NCI-H82 treated with DMSO at 0.1 percent for 48 hours (cell line): ENCODE data around the gene CDH20.
A peak's percentile ranks its signal among the peaks of the same experiment; 100 is the strongest.

Experiments used
- DNase-seq: peaks from one replicate; lab custom pipeline; 2025; ENCODE audit not compliant: unreplicated experiment; lab: John Stamatoyannopoulos, UW

CDH20 gene

GRCh38 chr18:61420218-61420885, 87.1 kb downstream of the CDH20 start:
- DNase-seq = no peak

GRCh38 chr18:61426492-61427053, 93.3 kb downstream of the CDH20 start:
- no peak for DNase-seq

GRCh38 chr18:61428266-61428665, 95.0 kb downstream of the CDH20 start:
- no peak for DNase-seq

GRCh38 chr18:61432590-61432989, 99.4 kb downstream of the CDH20 start:
- no peak for DNase-seq

- peak; percentile 9 for DNase-seq
Observed at GRCh38 chr18:61435064-61435652, 101.9 kb downstream of the CDH20 start.

GRCh38 chr18:61443081-61443725, 110.0 kb downstream of the CDH20 start:
- no peak for DNase-seq

- no peak for DNase-seq
Observed at GRCh38 chr18:61448316-61448715, 115.1 kb downstream of the CDH20 start.

- DNase-seq = no peak
Observed at GRCh38 chr18:61459896-61460648, 126.8 kb downstream of the CDH20 start.

- no peak for DNase-seq
Observed at GRCh38 chr18:61464551-61465142, 131.4 kb downstream of the CDH20 start.

GRCh38 chr18:61466736-61467135, 133.5 kb downstream of the CDH20 start:
- DNase-seq = no peak

GRCh38 chr18:61470031-61470674, 136.9 kb downstream of the CDH20 start:
- DNase-seq = no peak

- no peak for DNase-seq
Observed at GRCh38 chr18:61471541-61471940, 138.3 kb downstream of the CDH20 start.

GRCh38 chr18:61471942-61472341, 138.7 kb downstream of the CDH20 start:
- no peak for DNase-seq

GRCh38 chr18:61474341-61474740, 141.1 kb downstream of the CDH20 start:
- DNase-seq = no peak

- DNase-seq = no peak
Observed at GRCh38 chr18:61474918-61475317, 141.7 kb downstream of the CDH20 start.

- DNase-seq = no peak
Observed at GRCh38 chr18:61475931-61476330, 142.7 kb downstream of the CDH20 start.

- DNase-seq = no peak
Observed at GRCh38 chr18:61489334-61489733, 156.1 kb downstream of the CDH20 start.

GRCh38 chr18:61496374-61496773, 163.1 kb downstream of the CDH20 start:
- DNase-seq = no peak

- no peak for DNase-seq
Observed at GRCh38 chr18:61497422-61497821, 164.2 kb downstream of the CDH20 start.

GRCh38 chr18:61502472-61502871, 169.2 kb downstream of the CDH20 start:
- peak; percentile 52 for DNase-seq

- DNase-seq = no peak
Observed at GRCh38 chr18:61503688-61504087, 170.5 kb downstream of the CDH20 start.
